Right ventricle myocardium inferior (tissue), 1 donor: ENCODE measurements around the gene DMAC2. TPM values are rescaled to one million over a fixed set of nuclear protein-coding genes. Genes with fewer than 3 reads are reported as not detected.
"Not testable (repeated sequence)": the region's sequence is repeated elsewhere in the genome, so short reads cannot be mapped to it uniquely, and the experiment has no call there.

ENCODE experiments used
- ATAC-seq: fragments of 200-7000 bp; cut with Tn5 transposase; one replicate; pipeline ENCODE4 v1.9.1; 2020; ENCODE audit warnings: mild to moderate bottlenecking, moderate library complexity
- DNase-seq: peaks from one replicate; pipeline ENCODE4 v3.0.0; 2021; ENCODE audit errors: missing footprints
- intact Hi-C: fragments of 100-400 bp; cut with DNase I; formaldehyde crosslinking; loops from one replicate; pipeline ENCODE4 v1.11.0; 2022
- long read RNA-seq: library from polyadenylated mRNA; unstranded; transcript quantifications from one replicate; pipeline ENCODE4 v2.0.0, GENCODE V29; 2021
- total RNA-seq: library from RNA; stranded (reverse); fragmentation: NEBNext Ultra II Directional; extraction: Animal tissue kit (Norgen Biotek cat#: 25700); gene quantifications from one replicate; pipeline ENCODE4 v1.2.1, GENCODE V29; 2021
- donor health status: DM: no; HTN: yes; CAD: no; lungs with severe emphysema.

The DMAC2 gene
- total RNA-seq, result 108 TPM
- long read RNA-seq, transcript DMAC2-201 (6 exons, 1,692 nt), result major isoform, 32 of 64 reads
- long read RNA-seq, transcript DMAC2-208 (5 exons, 979 nt), result minor isoform, 16 of 64 reads
- long read RNA-seq, partial matches to known transcripts, result 7 of 64 reads
- long read RNA-seq, other reads (novel, unspliced or antisense), result 7 of 64 reads

DNA sequence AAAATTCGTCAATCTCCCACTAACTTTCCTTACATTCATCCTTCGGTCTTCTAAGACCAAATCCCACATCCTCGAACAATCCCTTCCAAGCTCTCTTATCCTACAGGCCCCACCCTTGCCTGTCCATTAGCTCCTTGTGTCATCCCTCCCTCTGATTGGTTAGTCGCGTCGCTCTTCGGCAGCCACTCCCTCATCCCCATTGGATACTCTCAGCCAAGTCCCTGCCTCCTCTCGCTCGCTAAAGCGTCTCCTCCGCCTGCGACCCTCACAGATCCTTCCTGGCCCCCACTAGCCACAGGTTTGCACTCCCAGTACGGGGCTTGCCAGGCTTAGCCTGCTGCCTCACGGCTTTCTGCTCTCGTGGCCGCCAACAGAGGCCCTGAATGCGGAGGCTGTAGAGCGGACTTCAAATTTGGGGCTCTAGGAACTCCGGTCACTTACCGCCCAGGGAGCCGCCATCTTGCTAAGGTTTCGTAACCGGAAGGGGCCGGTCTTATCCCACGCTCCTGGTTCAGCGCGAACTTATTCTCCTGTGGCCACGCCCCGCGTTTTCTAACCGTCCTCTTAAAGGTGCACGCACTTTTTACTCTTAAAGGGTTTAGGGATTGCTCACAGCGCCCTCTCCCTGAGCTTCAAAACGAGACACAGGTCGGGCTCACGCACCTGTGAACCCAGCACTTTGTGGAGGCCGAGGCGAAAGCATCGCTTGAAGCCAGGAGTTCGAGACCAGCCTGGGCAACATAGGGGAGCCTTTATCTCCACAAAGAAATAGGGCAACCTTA is at the start of gene DMAC2:
Gene DMAC2, minus strand, starts transcription at position 472 of the 782 bp plus-strand sequence. Its CDS starts 13 bp downstream, at position 459.
- intact Hi-C loops, result loop anchor here (1.0 to 10.0 kb wide), 3 partner anchors 43 to 235 kb away; partner anchors contain the start of genes BCKDHA and EXOSC5
- peak; percentile 98 for ATAC-seq
- DNase-seq, result peak; percentile 98

DNA sequence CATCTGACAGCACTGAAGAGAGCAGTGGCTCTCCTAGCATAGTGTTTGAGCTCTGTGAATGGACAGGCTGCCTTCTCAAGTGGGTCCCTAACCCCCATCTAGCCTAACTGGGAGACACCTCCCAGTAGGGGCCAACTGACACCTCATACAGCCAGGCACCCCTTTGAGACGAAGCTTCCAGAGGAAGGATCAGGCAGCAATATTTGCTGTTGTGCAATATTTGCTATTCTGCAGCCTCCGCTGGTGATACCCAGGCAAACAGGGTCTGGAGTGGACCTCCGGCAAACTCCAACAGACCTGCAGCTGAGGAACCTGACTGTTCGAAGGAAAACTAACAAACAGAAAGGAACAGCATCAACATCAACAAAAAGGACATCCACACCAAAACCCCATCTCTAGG is 47.2 kb upstream of the DMAC2 start:
- DNase-seq, intact Hi-C loops, ATAC-seq: not testable (repeated sequence)

DNA sequence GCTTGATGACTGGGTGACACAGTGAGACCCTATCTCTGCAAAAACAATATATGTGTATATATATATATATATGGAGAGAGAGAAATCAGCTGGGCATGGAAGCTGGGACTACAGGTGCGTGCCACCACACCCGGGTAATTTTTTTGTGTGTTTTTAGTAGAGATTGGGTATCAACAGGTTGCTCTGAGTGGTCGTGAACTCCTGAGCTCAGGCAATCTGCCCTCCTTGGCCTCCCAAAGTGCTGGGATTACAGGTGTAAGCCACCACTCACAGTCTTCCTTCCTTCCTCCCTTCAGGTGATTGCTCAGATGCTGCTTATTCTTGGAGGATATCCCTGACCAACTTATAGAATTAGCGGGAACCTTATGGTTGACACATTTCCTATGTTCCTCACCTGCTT is 45.1 kb upstream of the DMAC2 start:
- DNase-seq (no peak), ATAC-seq (no peak)
- intact Hi-C loops, result no loop called here

DNA sequence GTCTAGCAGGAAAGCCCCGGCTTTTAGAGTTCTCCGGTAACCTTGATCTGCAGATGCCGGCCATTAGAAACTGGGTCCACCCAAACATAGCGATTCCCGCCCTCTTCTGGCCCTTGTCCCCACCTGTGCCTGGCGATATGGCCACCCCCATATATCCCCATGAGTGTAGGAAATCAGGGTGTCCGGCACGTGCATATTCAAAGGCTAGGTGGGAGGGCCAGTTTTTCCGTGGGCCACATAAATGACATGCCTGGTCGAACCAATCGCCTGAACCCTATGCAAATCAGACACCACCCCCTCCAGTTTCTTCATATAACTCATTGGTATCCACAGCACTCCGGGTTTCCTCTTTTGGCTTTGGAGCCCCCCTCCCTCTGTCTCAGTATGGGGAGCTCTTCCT is 40.6 kb upstream of the DMAC2 start:
- DNase-seq, result no peak
- intact Hi-C loops, result no loop called here
- ATAC-seq, result no peak

DNA sequence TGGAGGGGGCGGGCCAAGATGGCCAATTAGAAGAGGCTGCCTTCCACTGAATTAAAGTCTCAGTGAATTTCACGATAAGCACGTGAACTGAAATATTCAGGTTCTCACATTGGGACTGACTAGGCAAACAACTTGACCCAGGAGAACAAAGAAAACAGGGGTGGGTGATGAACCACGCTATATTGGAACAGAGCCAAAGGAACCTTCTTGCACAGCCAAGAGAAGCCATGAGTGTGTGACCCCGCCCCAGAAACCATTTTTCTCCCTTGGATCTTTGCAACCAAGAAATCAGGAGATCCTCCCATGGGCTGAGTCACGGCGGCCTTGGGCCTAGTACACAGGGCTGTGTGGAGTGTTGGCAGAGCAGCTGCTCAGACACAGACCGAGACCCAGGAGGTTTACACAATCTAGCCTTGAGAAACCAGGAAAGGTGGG is 40.1 kb upstream of the DMAC2 start:
- DNase-seq (no peak), ATAC-seq (peak; percentile 36)
- intact Hi-C loops, result loop anchor here (1.0 kb wide), 1 partner anchor 23 kb away; no protein-coding TSS in a partner anchor

DNA sequence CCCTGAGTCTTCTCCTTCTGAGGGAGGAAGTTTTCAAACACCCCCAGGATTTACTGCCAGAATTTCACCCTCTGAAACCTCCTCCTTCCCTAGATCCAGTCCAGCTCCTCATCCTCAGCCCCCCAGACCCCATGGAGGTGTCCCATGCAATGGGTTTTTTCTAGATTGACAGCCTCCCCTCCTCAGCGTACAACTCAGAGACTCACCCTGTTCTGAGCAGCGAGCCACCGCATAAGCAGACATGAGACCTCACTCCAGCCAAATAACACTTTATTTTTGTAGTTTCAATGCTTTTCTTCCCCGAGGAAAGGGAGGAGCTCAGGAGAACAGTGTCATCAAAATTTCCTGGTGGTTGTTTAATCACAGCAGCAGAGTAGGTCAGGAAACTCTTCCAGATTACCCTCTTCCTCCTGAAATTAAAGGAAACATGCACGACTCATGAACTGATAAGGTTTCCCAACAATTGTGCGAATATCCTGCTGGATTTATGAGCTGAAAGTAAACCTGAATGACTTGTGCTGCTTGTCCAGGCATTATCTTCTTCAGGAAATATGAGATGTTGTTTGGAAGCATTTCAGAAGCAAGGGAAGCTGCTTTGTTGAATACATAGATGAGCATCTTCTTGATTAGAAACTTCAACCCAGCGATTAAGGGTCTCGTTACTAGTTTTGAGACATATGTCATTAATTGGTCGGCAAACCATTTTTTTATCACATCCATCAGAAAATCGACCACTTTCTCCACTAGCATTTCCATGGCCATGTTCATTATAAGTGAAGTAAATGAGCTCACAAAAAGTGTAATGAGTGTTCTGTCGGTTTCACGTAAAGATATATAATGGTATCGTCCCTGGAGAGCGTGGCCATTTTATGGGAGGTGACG is 39.4 kb upstream of the DMAC2 start:
- ATAC-seq (peak; percentile 37), DNase-seq (no peak)
- intact Hi-C loops, result loop anchor here (1.0 kb wide), 1 partner anchor 23 kb away; no protein-coding TSS in a partner anchor

DNA sequence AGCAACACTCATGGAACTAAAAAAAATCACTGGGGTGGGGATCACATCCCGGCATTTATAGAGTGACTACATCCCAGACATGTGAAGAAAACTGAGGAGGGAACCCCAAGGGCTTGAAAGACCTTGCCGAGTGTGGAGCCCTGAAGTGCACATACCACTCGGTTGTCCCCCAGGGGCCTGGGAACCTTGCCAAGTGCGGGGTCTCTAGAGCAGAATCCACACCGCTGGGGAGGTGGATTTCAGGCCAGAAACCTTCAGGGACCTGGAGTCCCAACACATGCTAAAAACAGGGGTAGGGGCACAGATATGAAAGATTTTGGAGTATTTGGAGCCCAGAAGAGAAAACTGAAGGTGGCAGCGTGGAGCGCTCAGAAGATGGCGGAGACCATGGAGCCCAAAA is 38.5 kb upstream of the DMAC2 start:
- intact Hi-C loops, result no loop called here
- DNase-seq (no peak), ATAC-seq (no peak)

DNA sequence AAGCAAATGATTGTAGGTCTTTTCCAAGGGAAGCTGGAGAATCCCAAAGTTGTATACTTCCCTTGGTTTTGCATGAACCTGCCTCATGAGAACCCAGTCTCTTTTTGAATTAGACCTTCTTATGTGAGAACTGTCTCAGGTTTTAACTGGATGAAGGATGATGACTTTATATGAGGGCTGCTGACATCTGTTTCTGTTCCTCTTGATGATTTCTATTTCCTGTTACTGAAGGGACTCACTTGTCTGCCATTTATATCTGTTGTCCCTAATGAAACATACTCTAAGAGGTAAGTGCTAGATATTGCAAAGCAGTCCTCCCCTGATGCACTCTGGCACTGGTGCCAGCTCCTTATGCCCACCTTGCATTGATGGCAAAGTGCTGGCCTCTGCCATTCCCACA is 36.9 kb upstream of the DMAC2 start:
- no peak for ATAC-seq
- intact Hi-C loops, result no loop called here
- no peak for DNase-seq

DNA sequence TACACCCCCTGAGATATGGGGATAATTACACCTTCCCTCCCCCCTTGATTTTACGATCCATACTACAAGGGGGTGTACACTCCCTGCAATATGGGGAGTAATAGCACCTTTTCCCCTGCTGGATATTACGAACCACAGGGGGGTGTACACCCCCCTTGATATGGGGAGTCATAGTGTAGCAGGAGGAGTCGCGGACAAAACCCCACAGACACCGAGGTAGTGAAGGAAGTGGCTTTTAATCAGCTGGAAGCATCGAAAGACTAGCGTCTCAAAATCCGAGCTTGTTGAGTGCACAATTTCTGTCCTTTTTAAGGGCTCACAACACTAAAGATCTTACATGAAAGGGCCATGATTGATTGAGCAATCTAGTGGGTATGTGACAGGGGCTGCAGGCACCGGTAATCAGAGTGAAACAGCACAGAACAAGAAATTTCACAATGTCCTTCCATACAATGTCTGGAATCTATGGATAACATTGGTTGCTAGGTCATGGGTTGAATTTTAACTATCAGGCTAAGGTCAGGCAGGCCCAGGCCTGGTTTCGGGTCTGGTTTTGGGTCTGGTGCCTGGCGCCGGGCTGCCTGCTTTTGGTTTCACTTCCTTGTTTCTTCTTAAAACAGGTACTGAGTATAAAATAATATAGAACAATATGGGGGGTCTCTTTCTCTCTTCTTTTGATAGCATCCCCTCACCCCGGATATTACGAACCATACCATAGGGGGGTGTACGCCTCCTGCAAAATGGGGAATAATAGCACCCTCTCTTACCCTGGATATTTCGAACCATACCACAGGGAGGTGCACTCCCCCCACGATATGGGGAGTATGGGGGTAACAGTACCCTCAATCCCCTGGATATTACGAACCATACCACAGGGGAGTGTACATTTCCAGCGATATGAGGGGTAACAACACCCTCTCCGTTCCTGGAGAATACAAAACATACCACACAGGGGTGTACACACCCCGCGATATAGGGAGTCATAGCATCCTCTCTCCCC is 23.8 kb upstream of the DMAC2 start:
- intact Hi-C loops, ATAC-seq, DNase-seq: not testable (repeated sequence)

DNA sequence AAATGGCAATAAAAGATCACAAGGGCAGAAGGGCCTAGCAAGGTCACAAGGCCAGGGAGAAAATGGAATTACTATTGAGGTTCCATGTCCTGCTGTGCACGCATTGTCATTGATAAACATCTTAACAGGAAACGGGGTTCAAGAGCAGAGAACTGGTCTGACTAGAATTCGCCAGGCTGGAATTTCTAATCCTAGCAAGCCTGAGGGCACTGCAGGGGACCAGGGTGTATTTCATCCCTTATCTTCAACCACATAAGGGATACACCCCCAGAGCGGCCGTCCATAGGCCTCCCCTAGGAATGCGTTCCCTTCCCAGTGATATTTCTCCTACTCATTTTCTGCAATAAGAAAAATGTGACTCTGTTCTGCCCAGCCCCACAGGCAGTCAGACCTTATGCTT is 22.8 kb upstream of the DMAC2 start:
- intact Hi-C loops, result no loop called here
- DNase-seq, result no peak
- ATAC-seq, result no peak

DNA sequence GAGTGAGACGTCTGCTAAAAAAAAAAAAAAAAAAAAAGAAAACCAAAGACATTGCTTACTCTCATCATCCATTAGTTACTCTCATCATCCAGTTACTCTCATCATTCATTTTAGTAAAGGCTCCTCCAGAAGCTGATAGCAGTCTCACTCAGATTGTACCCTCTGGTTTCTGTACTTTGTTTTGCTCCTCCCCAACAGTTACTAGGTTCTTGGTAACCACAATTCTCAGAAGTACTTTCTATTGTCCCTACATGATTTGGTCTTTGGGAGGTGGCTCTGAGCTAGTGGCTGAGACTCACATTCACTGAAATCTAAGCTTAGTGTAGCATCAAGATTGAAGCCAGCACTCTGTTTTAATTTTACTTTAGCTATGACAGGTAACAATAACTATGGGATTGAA is 17.5 kb upstream of the DMAC2 start:
- DNase-seq (no peak), ATAC-seq (no peak)
- intact Hi-C loops, result no loop called here

DNA sequence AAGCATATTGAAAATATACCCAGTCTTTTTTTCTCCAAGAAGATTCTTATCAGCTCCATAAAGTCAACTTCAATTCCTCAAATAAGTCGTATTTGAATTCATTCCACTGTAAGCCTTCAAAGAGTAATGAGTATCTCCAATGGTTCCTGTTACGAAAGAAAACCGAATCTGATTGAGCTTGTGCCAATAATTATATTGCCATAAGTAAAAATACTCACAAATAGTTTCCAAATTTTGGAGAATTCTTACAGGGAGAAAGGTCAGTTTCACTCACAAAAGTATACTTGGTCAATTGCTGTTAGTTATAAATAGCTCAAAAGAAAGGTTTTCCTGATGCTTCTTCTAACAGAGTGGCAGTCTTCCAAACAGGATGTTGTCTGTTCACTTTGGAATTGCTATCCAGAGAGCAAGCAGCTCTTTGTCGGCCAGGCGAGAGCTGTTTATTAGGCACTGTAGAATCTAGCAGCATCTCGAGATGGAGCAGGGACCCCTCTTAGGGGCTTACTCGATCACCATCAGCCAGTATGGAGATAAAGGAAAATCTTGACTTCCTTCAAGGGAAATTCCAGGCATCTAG is 16.7 kb upstream of the DMAC2 start:
- no peak for DNase-seq
- intact Hi-C loops, result loop anchor here (1.0 kb wide), 1 partner anchor 23 kb away; no protein-coding TSS in a partner anchor
- peak; percentile 26 for ATAC-seq

DNA sequence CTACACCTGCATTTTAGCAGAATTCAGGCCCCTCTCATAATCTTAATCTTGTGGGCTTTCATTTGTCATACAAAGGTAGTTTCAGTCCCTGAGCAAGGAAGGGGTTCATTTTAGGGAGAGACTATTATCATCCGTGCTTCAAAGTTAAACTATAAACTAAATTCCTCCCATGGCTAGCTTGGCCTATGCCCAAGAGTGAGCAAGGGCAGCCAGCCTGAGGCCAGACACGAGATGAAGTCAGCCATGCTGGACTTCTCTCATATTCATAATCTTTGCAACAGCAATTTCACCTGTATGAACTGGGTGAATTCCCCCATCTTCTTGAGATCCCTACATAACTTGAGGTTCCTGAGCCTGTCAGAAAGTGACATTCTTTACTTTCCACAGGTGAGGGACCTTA is 16.2 kb upstream of the DMAC2 start:
- no peak for ATAC-seq
- intact Hi-C loops, result loop anchor here (1.0 kb wide), 1 partner anchor 23 kb away; no protein-coding TSS in a partner anchor
- no peak for DNase-seq

DNA sequence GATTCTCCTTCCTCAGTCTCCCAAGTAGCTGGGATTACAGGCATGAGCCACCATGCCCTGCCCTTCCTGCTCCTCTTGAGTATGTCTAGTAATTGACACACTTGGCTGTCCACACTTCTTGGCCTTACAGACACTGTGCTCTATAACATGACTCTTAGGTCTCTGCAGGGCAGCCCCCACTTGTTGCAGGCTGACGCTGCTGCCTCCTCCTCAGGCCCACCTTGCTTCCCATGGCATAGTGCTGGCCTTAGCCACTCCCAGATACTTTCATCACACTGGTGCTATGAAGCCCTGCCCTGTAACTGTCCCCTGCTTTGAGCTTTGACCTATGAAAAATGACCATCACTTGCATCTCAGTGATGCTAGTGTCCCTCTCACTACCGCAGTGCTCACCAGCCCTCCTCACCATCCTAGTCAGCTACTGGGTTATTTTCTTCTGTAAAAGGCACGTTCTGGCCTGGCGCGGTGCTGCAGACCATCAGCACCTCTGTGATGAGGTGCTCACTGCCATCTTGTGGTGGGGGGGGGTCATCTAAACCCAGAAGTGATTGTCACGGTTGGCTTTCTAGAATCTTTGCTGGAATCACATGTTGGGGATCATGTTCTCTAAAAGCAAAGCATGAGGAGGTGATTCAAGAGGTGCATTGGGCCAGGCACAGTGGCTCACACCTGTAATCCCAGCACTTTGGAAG is 13.0 kb upstream of the DMAC2 start:
- DNase-seq, result no peak
- intact Hi-C loops, result no loop called here
- no peak for ATAC-seq

DNA sequence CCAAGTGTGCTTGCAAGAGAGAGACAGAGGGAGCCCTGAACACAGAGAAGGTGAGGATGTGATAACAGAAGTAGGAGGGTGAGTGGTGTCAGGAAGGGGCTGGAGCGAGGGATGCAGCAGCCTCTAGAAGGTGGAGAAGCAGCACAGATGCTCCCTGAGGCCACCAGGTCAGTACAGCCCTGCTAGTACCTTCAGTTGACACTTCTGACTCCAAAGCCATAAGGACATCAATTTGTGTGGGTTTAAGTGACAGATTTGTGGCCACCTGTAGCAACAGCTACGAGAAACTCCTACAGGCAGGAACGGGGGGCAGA is 10.1 kb upstream of the DMAC2 start:
- ATAC-seq (no peak), DNase-seq (no peak)
- intact Hi-C loops, result loop anchor here (2.0 to 10.0 kb wide), 3 partner anchors 87 to 245 kb away; no protein-coding TSS in a partner anchor

DNA sequence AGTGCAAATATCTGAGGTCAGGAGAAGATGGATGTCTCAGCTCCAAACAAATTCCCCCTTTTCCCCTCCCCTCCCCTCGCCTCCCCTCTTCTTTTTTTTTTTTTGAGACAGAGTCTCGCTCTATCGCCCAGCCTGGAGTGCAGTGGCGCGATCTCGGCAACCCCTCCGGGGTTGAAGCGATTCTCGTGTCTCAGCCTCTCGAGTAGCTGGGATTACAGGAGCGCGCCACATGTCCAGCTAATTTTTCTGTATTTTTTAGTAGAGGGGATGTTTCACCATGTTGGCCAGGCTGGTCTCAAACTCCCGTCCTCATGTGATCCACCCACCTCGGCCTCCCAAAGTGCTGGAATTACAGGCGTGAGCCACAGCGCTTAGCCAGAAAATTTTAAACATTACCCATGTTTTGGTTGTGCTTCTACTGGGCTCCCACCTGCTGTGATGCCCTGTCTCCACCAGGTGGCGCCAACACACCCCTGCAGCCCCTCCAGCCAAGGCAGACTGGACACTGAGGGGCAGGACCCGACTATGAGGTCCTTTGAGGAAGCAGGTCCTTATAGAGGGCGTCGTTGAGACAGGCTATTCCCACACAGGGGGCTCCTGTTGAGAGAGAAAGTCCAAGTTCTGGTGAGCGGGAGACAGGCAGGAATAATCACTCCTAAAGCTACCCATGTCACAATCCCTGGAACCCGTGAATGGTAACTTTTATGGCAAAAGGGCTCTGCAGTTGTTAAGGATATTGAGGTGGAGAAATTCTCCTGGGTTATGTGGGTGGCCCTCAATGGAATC is 9.6 kb upstream of the DMAC2 start:
- ATAC-seq, result peak; percentile 89
- peak; percentile 84 for DNase-seq
- intact Hi-C loops, result loop anchor here (2.0 to 10.0 kb wide), 3 partner anchors 88 to 244 kb away; no protein-coding TSS in a partner anchor
